HG02642 (cell line): ENCODE measurements around the gene EEIG2.
A peak's percentile ranks its signal among the peaks of the same experiment; 100 is the strongest.
"Not testable (repeated sequence)": the region's sequence is repeated elsewhere in the genome, so short reads cannot be mapped to it uniquely, and the experiment has no call there.

Source experiments
- ATAC-seq: cut with Tn5 transposase; IDR thresholded peaks from one replicate; pipeline ENCODE4 v1.9.1; 2021; ENCODE audit warnings: mild to moderate bottlenecking; ENCODE audit not compliant: unreplicated experiment, poor library complexity

The EEIG2 gene

DNA sequence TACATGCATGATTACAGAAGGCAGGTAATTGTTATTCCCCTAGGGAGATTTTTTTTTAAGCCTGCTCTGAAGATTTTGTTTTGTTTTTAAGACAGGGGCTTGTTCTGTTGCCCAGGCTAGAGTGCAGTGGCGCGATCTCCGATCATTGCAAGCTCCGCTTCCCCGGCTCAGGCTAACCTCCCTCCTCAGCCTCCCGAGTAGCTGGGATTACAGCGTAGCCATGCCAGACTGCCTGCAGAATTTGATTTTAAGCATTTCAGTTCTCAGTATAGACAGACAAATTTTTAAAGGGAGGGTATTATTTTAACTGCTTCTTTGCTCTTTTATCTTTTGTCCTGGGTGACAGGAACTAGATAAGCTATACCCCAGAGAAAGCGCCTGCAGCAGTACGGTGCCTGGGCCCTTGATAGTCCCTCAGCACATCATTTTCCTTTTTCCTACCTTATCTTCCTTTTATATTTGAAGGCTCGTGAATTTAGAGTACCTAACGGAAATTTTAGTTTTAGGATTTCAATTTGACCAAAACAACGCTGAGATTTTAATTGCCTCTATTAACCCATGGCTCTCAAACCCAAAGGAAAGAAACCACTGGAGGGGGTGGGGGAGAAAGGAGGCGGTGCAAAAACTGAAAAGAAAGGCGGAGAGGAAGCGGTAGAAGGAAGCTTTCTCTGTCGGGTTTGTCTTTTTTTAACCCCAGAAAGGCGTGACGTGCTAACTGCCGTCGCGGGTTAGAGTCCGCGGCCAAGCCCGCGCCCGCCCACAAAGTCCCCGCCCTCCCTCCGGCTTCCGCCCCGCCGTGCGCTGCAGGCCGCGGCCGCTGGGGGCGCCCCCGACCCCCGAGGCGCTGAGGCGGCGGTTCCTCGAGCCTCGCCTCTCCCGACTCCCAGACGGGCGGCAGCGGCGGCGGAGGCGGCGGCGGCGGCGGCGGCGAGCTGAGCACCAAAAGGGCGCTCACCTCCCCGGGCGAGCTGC is at the start of gene EEIG2:
Gene EEIG2 (plus strand): TSS at position 886 of the 972 bp plus-strand sequence. CDS start 329 bp downstream, outside the sequence.
- peak; percentile 83 for ATAC-seq

DNA sequence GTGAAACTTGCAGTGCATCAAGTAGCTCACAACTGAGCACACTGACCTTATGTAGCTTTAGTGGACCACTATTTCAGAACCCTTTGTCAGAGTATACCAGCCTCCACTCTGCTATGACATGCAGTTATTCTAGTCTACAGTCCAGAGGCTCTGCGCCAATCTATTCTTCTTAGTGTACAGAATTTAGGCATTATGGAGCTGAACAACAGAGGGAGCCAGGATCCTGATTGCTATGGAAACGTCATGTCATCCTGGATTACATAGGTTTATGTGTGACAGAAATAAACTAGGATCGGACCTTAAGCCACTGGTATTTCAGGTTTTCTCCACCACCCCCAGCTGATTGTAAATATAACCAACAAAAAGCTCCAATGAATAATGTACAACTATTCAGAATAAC is 48.1 kb upstream of the EEIG2 start:
- ATAC-seq, result no peak

DNA sequence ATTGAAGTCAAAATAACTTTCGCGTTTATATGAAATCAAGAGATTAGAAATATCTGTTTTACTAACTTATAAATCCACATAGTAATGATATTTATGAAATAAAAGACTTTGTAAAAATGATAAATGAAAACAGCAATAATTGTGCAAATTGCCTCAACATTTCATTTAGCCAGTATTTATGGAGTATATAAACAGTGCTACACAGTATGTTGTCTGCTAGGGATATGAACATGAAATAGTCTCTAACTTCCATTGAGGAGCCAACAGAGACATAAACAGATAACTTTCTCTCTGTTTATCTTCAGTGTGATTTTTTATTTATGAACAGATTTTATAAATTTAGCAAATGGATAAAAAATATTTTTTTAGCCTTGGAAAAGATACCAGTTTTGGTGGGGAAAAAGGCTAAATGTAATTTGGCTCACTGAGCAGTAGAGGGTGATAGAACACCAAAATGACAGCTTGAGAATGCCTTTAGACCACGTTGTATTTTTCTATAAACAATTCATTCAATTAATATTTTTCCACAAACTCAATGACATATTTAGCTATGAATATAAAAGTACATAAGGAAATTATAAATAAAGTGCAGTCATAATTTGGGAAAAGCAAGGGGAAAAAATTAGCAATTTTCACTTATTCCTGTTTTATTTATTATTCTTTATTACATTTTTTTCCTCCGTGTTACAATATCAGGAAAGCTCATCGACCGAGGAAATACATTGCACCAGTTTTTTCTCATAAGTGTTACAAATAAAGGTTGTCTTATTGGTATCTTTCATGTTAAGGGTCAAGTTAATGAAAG is 47.5 kb upstream of the EEIG2 start:
- ATAC-seq, result no peak

DNA sequence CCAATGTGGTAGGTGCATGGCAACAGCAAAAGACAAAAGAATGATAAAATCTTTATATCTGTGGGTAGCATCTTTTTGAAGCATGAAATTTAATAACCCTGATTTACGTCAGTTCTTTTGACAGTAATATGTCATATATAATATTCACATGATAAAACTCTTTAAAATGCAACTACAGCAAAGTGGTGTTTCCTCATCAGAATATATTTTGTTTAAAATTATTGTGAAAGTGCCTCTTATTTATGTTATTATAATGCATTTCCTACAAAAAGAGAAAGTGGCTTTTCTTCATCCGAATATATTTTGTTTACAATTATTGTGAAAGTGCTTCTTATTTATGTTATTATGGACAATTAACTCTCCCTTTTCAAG is 46.9 kb upstream of the EEIG2 start:
- ATAC-seq, result no peak

DNA sequence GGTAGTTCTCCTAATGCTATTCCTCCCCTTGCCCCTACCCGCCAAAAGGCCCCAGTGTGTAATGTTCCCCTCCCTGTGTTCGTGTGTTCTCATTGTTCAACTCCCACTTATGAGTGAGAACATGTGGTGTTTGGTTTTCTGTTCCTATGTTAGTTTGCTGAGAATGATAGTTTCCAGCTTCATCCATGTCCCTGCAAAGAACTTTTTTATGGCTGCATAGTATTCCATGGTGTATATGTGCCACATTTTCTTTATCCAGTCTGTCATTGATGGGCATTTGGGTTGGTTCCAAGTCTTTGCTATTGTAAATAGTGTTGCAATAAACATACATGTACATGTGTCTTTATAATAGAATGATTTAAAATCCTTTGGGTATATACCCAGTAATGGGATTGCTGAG is 46.0 kb upstream of the EEIG2 start:
- not testable (repeated sequence) for ATAC-seq

DNA sequence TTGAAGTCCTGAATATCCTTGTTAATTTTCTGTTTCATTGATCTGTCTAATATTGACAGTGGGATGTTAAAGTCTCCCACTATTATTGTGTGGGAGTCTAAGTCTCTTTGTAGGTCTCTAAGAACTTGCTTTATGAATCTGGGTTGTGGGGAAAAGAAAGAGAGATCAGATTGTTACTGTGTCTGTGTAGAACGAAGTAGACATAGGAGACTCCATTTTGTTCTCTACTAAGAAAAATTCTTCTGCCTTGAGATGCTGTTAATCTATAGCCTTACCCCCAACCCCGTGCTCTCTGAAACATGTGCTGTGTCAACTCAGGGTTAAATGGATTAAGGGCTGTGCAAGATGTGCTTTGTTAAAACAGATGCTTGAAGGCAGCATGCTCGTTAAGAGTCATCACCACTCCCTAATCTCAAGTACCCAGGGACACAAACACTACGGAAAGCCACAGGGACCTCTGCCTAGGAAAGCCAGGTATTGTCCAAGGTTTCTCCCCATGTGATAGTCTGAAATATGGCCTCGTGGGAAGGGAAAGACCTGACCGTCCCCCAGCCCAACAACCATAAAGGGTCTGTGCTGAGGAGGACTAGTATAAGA is 42.5 kb upstream of the EEIG2 start:
- not testable (repeated sequence) for ATAC-seq

DNA sequence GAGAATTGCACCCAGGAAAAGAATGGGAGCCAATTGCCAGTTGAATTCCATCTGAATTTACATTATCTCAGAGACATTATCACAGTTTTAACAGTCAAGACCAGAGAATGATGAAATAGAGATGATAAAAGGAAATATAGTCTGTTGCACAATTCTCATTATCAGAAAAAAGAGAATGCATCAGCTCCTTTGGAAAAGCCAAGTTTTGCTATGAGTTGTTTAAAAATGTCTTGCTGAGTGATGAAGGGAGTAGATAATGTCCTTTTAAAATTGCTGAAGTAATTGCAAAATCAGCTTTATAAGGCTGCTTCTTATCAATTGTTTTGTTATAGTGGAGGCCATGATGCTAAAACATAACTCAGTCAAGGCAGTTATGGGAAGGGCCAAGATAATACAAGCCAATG is 37.9 kb upstream of the EEIG2 start:
- no peak for ATAC-seq

DNA sequence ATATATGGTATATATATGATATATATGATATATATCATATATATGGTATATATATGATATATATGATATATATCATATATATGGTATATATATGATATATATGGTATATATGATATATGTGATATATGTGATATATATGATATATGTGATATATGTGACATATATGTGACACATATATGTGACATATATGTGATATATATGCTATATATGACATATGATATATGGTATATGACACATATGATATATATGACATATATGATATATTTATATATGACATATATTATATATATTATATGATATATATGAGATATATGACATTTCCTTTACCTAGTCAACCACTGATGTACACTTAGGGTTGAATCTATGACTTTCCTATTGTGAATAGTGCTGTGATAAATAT is 36.1 kb upstream of the EEIG2 start:
- ATAC-seq, result no peak

DNA sequence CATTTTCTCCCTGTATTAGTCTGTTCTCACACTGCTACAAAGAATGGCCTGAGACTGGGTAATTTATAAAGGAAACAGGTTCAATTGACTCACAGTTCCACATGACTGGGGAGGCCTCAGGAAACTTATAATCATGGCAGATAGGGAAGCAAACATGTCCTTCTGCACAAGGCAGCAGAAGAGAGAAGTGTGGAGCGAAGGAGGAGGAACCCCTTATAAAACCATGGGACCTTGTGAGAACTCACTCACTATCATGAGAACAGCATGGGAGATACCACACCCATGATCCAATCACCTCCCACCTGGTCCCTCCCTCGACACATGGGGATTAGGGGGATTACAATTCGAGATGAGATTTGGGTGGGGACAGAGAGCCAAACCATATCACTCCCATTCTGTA is 35.2 kb upstream of the EEIG2 start:
- no peak for ATAC-seq

DNA sequence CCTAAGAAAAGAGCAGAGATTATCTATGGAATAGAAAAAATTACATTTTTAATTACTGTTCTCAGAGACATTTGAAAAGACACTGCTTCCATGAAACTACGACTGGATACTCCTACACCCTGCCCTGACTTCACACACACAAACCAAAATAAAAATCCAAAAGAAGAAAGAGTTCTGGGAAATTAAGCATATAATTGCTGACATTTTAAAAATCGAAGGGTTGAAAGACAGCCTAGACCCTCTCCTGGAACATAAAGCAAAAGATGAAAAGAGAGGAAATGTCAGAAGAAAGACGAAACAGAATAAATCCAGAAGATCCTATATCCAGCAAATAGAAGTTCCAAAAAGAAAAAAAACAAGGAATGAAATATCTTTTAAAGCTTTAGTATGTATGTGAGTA is 32.8 kb upstream of the EEIG2 start:
- no peak for ATAC-seq

DNA sequence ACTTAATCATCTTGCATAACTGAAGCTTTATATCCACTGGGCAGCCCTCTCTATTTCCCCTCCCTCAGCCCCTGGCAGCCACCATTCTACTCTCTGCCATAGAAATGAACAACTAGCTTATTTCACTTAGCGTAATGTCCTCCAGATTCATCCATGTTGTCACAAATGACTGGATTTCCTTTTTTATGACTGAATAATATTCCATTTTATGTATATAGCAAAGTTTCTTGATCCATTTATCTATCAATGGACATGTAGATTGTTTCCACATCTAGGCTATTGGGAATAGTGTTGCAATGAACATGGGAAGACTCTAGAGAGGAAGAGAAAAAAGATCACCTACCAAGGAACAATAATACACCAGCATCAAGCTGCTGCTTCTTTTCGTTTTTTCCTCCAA is 32.1 kb upstream of the EEIG2 start:
- ATAC-seq, result no peak

DNA sequence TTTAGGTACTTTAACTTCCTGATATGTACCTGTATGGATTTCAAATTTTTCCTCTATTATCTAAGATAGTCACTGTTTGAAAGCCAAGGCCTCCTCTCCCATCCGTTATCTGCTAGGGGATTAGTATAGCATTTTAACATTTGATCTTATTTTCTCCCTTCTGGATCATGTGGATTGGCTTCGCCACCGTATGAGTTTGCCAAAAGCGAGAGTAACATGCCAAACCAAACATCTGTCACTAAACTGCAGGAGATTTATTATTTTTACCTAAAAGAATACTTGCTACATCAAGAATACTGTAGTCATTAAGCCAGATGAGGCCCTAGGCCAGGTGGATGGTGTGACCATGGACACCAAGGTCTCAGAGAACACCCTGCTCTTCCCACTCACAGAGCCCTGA is 28.5 kb upstream of the EEIG2 start:
- ATAC-seq, result no peak

DNA sequence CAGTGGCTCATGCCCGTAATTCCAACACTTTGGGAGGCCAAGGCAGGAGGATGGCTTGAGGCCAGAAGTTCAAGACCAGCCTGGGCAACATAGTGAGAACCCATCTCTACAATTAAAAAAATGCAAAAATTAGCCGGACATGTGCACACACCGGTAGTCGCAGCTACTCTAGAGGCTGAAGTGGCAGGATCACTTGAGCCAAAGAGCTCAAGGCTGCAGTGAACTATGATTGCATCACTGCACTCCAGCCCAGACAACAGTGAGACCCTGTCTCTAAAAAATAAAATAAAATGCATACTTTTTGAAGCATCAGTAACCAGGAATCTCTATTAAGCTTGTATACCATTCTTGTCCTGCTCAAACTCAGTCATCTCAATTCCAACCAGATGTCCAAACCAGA is 27.2 kb upstream of the EEIG2 start:
- no peak for ATAC-seq

DNA sequence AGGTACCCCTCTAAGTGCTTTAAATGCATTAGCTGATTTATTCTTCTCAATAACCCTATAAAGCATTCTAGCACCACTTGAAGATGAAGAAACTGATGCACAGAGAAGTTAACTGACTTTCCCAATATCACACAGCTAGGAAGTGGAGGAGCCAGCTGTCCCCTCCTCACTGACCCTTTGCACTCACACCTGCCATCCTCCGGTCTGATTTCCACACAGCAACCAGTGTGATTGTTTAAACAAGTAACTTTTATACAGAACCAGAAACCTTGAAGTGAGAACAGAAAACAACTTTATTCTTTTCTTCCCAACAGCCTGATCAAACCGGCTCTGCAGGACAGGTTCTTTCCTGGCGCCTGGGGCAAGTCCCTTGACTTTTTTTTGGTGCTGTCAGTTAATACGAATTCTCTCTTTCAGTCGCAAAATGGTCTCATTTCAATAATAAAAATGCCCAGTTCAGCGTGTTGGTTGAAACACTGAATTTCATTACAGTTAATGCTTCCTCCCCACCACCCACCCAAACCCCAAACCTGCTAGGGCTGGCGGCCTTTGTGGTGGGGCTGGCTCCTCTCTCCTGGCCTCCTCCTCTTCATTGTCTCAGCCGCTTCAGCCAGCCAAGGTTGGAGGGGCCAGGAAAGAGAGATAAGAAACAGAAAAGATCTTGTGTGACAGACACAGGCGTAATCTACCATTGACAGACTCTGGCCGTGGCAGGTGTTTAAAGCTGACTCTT is 26.4 kb upstream of the EEIG2 start:
- ATAC-seq, result peak; percentile 69

DNA sequence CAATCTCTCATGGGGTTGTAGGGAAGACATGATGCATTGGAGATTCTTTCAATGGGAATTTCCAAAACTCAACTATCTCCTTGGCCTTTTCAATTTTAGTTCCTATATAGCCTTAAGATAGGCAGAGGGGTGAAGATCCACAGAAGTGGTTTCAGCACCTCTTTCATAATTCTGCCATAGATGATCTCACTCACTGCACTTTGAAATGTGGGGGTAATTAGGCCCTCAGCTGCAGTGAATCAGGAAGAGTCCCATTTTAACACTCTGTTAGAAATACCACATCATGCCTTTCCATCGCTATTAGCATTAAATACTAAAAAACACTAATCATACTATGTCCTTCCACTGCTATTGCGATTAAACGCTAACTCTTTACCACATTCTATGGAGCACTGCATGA is 25.1 kb upstream of the EEIG2 start:
- no peak for ATAC-seq

DNA sequence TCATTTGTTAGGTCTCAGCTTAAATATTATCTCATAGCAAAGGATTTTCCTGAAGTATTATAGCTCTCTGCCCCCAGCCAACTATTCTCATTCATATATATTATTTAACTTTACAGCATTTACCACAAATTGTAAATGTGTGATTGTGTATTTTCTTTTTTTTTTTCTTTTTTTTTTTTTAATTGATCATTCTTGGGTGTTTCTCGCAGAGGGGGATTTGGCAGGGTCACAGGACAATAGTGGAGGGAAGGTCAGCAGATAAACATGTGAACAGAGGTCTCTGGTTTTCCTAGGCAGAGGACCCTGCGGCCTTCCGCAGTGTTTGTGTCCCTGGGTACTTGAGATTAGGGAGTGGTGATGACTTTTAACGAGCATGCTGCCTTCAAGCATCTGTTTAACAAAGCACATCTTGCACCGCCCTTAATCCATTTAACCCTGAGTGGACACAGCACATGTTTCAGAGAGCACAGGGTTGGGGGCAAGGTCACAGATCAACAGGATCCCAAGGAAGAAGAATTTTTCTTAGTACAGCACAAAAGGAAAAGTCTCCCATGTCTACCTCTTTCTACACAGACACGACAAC is 24.5 kb upstream of the EEIG2 start:
- not testable (repeated sequence) for ATAC-seq

DNA sequence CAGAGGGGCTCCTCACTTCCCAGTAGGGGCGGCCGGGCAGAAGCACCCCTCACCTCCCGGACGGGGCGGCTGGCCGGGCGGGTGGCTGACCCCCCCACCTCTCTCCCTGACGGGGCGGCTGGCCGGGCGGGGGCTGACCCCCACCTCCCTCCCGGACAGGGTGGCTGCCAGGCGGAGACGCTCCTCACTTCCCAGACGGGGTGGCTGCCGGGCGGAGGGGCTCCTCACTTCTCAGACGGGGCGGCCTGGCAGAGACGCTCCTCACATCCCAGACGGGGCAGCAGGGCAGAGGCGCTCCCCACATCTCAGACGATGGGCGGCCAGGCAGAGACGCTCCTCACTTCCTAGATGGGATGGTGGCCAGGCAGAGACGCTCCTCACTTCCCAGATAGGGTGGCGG is 23.9 kb upstream of the EEIG2 start:
- not testable (repeated sequence) for ATAC-seq

DNA sequence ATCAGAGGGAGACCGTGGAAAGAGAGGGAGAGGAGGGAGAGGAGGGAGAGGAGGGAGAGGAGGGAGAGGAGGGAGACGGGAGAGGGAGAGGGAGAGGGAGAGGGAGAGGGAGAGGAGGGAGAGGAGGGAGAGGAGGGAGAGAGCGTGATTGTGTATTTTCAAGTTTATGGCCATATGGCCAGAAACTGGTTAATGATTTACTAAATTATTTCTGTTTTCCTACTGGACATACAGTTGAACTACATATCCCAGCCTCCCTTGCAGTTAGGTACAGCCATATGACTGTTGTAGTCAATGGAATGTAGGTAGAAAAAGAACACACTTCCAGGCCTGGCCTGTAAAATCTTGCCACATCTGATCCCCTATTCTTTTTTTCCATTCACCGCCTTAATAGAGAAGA is 23.1 kb upstream of the EEIG2 start:
- ATAC-seq, result not testable (repeated sequence)

DNA sequence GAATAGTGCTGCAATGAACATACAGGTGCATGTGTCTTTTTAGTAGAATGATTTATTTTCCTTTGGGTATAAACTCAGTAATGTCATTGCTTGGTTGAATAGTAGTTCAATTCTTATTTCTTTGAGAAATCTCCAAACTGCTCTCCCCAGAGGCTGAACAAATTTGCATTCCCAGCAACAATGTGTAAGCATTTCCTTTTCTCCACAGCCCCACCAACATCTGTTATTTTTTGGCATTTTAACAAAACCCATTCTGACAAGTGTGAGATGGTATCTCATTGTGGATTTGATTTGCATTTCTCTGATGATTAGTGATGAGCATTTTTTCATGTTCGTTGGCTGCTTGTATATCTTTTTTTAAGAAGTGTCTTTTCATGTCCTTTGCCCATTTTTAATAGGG is 21.9 kb upstream of the EEIG2 start:
- ATAC-seq, result no peak

DNA sequence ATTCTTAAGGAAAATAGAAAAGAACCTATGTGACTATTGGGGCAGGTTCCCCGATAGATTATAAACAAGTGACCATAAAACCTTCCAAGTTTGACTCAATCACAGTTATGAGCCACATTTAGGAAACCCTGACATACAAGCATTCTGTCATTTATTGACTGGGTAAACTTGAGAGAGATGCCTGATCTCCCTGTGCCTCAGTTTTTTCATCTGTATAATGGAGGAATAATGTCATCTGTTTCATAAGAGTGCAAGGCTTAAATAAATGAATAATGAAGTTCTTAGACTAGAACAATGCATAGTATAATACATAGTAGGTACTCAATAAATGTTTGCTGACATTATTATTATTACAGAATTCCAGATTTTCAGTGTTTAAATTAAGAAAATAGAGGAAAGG is 18.9 kb upstream of the EEIG2 start:
- ATAC-seq, result no peak
